Measurements from ENCODE around the gene NOL8. TPM values are rescaled to one million over a fixed set of nuclear protein-coding genes. Genes with fewer than 3 reads are reported as not detected.

Gene NOL8
- total and polyA plus RNA-seq, 2 experiments from 2014 or later: 26.0 to 42.7 TPM

- no peak for TF ChIP-seq EZH2 (IDR thresholded peaks at IDR 0.05; ENCODE audit: low read depth, unreplicated experiment)
- TF ChIP-seq JUNB (IDR thresholded peaks at IDR 0.05; ENCODE audit: unreplicated experiment): no peak
- TF ChIP-seq REST (IDR thresholded peaks at IDR 0.05; ENCODE audit: unreplicated experiment): no peak
- no peak for TF ChIP-seq EZH2phosphoT487 (IDR thresholded peaks at IDR 0.05; ENCODE audit: unreplicated experiment)
- TF ChIP-seq STAT1 (IDR thresholded peaks at IDR 0.05; ENCODE audit: unreplicated experiment): no peak
These were observed 16.3 kb downstream of the NOL8 start (continued) for GRCh38 chr9:92308893-92309292.

GRCh38 chr9:92300936-92301335 lies 24.2 kb downstream of the NOL8 start:
- no peak overlapping the region for H3K27ac ChIP-seq (ENCODE audit: low read depth)
- 0 out of 2 replicates have a peak, but pooled peaks cover 13% of the 10 kb centered on the region for H4K20me1 ChIP-seq (replicated peaks; ENCODE audit: insufficient read depth)
- no peak overlapping the region for H2AFZ ChIP-seq
- H3K4me1 Mint-ChIP-seq: no peaks in the 10 kb centered on the region; the same call in 2 of the 3 replicates
- no peak overlapping the region for H3K27ac Mint-ChIP-seq
- DNase-seq (ENCODE audit: low spot score) (no peak), ATAC-seq (no peak)
- H3K27me3 ChIP-seq (ENCODE audit: insufficient read depth): no peaks in the 10 kb centered on the region
- no peaks in the 10 kb centered on the region for H3K4me1 ChIP-seq (ENCODE audit: insufficient read depth)
- H3K4me2 ChIP-seq: no peak overlapping the region
- no peaks in the 10 kb centered on the region for H3F3A ChIP-seq (replicated peaks; ENCODE audit: low read depth)
- H3K4me3 Mint-ChIP-seq: no peak overlapping the region
- no peak overlapping the region for H3K4me3 ChIP-seq
- H3K9me3 Mint-ChIP-seq: no peaks in the 10 kb centered on the region
- no peaks in the 10 kb centered on the region for H3K9me2 ChIP-seq (ENCODE audit: insufficient read depth)
- H3K79me2 ChIP-seq (replicated peaks; ENCODE audit: insufficient read depth): no peaks in the 10 kb centered on the region
- H3K36me3 Mint-ChIP-seq (ENCODE audit: low read depth): peaks cover 74% of the 10 kb centered on the region
- peaks cover 81% of the 10 kb centered on the region for H3K36me3 ChIP-seq (ENCODE audit: insufficient read depth)
- peaks cover 1% of the 10 kb centered on the region for H3K27me3 Mint-ChIP-seq (ENCODE audit: insufficient read depth, low read depth, poor library complexity)
- no peak for TF ChIP-seq EZH2phosphoT487 (IDR thresholded peaks at IDR 0.05; ENCODE audit: unreplicated experiment)
- TF ChIP-seq JUNB (IDR thresholded peaks at IDR 0.05; ENCODE audit: unreplicated experiment): no peak
- TF ChIP-seq REST (IDR thresholded peaks at IDR 0.05; ENCODE audit: unreplicated experiment): no peak
- TF ChIP-seq CTCF (conservative IDR thresholded peaks at IDR 0.05; ENCODE audit: low read depth in 2 of 2): no peak
- TF ChIP-seq POLR2AphosphoS5 (IDR thresholded peaks at IDR 0.05; ENCODE audit: low read depth): no peak
- no peak for TF ChIP-seq ETS1 (IDR thresholded peaks at IDR 0.05)
- no peak for TF ChIP-seq ZNF331 (CRISPR knock-in tag; IDR thresholded peaks at IDR 0.05; ENCODE audit: low read depth)
- no peak for TF ChIP-seq NANOG (IDR thresholded peaks at IDR 0.05; ENCODE audit: borderline replicate concordance)
- no peak for TF ChIP-seq STAT1 (IDR thresholded peaks at IDR 0.05; ENCODE audit: unreplicated experiment)
- TF ChIP-seq EZH2 (IDR thresholded peaks at IDR 0.05; ENCODE audit: low read depth, unreplicated experiment): no peak
- TF ChIP-seq ZNF114 (CRISPR knock-in tag; IDR thresholded peaks at IDR 0.05): no peak
- no peak for TF ChIP-seq CREB1 (CRISPR knock-in tag; IDR thresholded peaks at IDR 0.05; ENCODE audit: low read depth)

Measured in GM23338 (cell line).